DND-41 (cell line): Measurements from ENCODE around the gene ARHGAP21.

Source experiments
- EZH2 ChIP-seq: IDR thresholded peaks from 3 replicates; pipeline ENCODE4 v1.6.1; 2012; ENCODE audit warnings: borderline replicate concordance, low read depth, mild to moderate bottlenecking, moderate library complexity, low read length, inconsistent platforms; ENCODE audit not compliant: severe bottlenecking
- TF ChIP-seq, protein P1 (sequence below): IDR thresholded peaks from 2 replicates; pipeline ENCODE4 v1.5.1; 2012; ENCODE audit warnings: borderline replicate concordance, low read length, moderate library complexity, mild to moderate bottlenecking; ENCODE audit not compliant: poor library complexity, severe bottlenecking; ENCODE audit errors: extremely low read depth

DNA sequence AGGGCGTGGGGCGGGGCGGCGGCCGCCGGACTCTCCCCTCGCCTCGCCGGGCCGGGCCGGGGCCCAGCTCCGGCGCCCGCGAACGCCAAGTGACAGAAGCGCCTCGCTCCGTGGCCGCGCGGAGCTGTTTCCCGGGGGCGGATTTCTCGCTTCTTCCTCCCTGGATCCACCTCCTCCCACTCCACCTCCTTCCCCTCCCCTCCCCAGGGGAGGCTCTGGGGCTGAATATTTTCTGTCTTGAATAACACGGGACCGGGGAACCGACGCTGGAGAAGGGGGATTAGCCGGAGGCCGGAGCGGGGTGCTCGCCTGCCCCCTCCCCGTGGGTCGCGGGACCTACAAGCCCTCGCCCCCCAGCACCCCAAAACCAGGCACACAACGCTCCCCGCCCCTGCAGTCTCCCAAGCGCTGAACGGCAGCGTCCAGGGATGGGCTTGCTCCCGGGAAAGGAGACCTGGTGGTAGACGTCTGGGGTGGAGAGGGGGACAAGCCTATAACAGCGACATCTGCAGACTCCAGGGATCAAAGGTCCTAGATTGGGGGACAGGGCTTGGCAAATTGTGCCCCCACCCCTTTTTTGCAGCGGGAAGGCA is at the start of gene ARHGAP21:
- TF ChIP-seq, protein P1, sequence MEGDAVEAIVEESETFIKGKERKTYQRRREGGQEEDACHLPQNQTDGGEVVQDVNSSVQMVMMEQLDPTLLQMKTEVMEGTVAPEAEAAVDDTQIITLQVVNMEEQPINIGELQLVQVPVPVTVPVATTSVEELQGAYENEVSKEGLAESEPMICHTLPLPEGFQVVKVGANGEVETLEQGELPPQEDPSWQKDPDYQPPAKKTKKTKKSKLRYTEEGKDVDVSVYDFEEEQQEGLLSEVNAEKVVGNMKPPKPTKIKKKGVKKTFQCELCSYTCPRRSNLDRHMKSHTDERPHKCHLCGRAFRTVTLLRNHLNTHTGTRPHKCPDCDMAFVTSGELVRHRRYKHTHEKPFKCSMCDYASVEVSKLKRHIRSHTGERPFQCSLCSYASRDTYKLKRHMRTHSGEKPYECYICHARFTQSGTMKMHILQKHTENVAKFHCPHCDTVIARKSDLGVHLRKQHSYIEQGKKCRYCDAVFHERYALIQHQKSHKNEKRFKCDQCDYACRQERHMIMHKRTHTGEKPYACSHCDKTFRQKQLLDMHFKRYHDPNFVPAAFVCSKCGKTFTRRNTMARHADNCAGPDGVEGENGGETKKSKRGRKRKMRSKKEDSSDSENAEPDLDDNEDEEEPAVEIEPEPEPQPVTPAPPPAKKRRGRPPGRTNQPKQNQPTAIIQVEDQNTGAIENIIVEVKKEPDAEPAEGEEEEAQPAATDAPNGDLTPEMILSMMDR, result peak; percentile 34
- TF ChIP-seq EZH2, result no peak
